GM21529 (cell line): ENCODE measurements around the gene SLC7A9.
"Not testable (repeated sequence)": the region's sequence is repeated elsewhere in the genome, so short reads cannot be mapped to it uniquely, and the experiment has no call there.

Experiments
- ATAC-seq: cut with Tn5 transposase; IDR thresholded peaks from one replicate; pipeline ENCODE4 v1.9.1; 2021; ENCODE audit not compliant: unreplicated experiment

SLC7A9 gene

DNA sequence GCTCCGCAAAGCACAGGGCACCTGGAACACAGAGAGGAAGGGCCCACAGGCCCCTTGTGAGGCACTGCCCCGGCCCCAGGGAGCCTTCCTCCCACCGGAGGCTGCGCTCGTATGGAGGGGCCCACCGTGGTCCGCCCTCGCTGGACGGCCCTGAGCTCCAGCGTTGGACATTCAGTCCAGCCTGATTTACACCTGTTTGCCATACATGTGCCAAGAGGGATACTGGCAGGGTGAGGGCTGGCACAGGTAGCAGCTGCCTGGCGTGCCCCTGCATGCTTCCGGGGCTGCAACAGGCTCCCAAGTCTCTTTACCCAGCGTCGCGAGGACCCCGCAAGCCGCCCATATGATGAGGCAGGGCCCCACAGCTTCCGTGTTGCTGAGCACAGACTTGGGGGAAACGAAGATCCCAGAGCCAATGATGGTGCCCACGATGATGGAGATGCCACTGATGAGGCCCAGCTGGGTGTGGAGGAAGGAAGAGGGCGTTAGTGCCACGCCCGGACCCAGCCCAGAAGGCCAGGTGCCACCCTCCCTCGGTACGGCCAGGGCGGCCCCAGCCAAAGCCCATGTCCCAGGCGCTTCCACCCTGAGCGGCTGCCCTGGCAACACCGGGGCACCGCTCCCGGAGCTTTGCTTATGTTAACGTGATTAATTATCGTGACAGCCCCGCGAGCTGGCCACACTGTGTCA is 5.1 kb downstream of the SLC7A9 start:
- ATAC-seq, result no peak

DNA sequence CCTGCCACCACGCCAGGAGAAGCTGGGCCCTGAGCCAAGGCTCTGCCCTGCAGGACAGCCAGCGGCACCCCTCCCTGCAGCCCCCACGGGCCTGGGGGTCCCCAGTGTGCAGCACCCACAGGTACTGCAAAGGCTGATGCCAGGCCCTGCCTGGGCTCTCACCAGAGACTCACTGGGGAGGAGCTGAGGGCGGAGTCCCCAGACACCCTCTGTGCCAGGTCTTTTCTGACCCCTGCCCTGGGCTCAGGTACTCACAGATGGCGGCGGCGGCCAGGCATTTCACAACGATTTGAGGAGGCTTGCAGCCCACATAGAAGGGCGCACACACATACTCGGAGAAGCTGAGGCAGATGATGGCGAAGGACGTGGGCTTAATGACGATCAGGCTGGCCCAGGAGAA is 5.7 kb downstream of the SLC7A9 start:
- ATAC-seq, result no peak

DNA sequence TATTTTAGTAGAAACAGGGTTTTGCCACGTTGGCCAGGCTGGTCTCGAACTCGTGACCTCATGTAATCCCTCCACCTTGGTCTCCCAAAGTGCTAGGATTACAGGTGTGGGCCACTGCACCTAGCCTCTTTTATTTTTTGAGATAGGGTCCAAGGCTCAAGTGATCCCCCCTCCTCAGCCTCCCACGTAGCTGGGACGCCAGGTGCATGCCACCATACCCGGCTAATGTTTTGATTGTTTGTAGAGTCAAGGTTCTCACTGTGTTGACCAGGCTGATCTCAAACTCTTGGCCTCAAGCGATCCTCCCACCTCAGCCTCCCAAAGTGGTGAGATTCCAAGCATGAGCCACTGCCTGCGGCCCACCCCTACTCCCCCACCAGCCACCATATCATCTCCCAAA is 6.3 kb downstream of the SLC7A9 start:
- ATAC-seq, result no peak

DNA sequence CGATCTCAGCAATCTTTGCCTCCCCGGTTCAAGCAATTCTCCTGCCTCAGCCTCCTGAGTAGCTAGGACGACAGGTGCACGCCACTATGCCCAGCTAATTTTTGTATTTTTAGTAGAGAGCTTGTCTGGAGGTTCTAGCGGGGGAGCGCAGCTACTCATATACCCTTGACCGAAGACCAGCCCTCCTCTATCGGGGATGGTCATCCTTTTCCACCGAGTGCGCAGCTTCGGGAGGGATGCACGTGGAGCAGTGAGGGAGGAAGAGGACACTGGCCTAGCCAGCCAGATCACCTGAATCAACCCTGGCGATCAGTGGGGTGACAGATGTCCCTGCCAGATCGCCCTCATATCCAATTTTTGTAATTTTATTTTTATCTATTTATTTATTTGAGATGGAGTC is 6.8 kb downstream of the SLC7A9 start:
- ATAC-seq, result no peak

DNA sequence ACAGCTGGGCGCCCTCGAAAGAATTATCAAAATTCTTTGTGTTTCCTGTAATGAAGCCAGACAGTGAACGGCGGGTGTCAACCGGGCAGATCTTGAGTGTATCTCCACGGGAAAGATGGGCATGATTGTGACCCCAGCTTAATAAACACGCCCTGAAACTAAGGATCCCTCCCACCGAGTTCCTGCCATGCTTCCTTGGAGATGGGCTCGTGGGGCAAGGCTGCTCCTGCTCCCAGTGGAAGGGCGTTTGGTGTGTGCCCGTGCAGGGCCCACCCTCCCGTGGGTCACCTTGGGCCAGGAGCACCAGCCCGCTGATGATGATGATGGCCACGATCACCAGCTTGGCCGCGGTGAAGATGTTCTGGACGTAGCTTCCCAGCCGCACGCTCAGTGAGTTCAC is 7.4 kb downstream of the SLC7A9 start:
- ATAC-seq, result no peak

DNA sequence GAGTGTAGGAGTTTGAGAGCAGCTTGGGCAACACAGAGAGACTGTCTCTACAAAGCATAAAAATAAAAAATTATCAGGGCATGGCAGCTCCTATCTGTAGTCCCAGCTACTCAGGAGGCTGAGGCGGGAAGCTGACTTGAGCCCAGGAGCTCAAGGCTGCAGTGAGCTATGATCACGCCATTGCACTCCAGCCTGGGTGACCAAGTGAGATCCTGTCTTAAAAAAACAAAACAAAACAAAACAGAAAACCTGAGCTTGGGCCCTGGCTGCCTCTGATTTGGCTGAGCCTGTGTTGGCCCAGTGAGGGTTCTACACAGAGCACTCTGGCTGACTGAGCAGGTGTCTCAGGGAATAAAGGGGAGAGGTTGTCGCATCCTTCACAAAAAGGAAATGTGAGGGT is 8.0 kb downstream of the SLC7A9 start:
- no peak for ATAC-seq

DNA sequence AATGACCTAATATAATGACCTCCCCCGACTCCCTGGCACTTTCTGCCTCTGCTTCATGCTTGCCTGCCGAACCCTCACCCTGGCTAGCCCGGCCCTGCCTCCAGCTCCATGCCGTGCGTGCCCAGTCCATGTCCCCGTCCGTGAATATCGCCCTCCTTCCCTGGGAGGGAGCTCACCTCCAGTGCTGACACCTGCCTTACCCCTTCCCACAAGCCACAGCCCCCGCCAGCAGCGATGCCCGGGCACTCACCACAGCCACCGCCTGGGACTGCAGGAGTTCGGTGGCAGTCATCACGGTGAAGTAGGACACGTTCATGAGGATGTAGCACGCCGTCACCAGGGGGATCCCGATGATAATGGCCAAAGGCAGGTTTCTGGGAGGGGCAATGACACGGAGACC is 10.0 kb downstream of the SLC7A9 start:
- ATAC-seq, result no peak

DNA sequence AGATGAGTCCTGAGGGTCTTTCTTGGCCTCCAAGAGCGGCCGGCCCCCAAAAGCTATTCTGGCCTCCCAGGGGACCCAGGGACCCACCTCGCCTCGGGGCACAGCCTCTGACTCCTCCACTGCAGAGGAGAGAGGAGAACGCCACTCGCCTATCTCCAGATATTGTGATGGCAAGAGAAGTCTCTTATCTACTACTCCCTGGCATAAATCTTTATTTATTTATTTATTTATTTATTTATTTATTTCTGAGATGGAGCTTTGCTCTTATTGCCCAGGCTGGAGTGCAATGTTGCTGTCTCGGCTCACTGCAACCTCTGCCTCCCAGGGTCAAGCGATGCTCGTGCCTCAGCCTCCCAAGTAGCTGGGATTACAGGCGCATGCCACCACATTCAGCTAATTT is 11.0 kb downstream of the SLC7A9 start:
- no peak for ATAC-seq

DNA sequence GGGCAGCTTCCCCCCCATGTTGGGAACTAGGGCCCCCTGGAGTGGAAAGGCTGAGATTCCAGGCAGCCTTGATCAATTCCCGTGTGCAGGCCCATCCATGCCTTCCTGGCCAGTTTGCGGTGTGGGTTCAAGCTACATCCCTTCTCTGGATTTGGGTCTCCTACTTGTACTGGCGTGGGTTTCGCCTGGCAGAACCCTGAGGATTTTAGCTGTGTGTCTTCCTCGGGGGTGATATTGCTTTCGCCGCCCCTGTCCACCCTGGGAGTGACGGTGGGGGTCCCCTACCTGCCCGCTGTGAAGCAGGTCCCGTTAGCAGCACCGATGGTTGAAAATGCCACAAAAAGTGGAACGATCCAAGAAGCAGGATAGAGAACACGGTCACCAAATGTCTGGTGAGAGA is 11.4 kb downstream of the SLC7A9 start:
- ATAC-seq, result no peak

DNA sequence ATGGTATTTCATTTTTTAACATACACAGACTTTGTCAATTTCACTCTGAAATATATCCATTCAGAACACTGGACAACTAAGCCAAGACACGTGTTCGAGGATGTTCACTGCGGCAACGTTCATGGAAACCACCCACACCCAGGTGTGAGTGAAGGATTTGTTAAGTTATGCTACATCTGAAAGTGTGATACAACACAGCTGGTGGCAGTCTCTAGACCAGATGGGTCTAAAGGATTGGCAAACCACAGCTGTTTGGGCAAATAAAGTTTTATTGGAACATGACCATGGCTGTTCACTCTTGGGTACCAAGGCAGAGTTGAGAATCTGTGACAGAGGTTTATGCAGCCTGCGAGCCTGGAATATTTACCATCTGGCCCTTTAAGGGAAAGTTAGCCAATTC is 12.0 kb downstream of the SLC7A9 start:
- no peak for ATAC-seq

DNA sequence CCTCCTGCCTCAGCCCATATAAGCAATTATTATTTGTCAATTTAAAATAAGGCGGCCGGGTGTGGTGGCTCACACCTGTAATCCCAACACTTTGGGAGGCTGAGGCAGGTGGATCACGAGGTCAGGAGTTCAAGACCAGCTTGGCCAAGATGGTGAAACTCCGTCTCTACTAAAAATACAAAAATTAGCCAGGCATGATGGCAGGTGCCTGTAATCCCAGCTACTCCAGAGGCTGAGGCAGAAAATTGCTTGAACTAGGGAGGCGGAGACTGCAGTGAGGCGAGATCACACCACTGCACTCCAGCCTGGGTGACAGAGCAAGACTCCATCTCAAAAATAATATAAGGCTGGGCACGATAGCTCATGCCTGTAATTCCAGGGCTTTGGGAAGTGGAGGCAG is 12.7 kb downstream of the SLC7A9 start:
- ATAC-seq, result not testable (repeated sequence)

DNA sequence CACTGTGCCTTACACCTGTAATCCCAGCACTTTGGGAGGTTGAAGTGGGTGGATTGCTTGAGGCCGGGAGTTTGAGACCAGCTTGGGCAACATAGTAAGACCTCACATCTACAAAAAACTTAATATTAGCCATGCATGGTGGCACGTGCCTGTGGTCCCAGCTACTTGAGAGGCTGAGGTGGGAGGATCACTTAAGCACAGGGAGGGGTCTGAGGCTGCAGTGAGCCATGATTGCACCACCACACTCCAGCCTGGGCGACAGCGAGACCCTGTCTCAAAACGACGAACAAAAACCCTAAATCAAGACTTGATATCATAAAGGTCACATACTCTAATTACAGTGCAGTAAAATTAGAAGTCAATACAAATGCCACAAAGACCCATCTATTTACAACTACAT is 17.4 kb downstream of the SLC7A9 start:
- ATAC-seq, result no peak

DNA sequence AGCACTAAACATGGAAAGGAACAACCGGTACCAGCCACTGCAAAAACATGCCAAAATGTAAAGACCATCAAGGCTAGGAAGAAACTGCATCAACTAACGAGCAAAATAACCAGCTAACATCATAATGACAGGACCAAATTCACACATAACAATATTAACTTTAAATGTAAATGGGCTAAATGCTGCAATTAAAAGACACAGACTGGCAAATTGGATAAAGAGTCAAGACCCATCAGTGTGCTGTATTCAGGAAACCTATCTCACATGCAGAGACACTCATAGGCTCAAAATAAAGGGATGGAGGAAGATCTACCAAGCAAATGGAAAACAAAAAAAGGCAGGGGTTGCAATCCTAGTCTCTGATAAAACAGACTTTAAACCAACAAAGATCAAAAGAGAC is 21.5 kb downstream of the SLC7A9 start:
- not testable (repeated sequence) for ATAC-seq

DNA sequence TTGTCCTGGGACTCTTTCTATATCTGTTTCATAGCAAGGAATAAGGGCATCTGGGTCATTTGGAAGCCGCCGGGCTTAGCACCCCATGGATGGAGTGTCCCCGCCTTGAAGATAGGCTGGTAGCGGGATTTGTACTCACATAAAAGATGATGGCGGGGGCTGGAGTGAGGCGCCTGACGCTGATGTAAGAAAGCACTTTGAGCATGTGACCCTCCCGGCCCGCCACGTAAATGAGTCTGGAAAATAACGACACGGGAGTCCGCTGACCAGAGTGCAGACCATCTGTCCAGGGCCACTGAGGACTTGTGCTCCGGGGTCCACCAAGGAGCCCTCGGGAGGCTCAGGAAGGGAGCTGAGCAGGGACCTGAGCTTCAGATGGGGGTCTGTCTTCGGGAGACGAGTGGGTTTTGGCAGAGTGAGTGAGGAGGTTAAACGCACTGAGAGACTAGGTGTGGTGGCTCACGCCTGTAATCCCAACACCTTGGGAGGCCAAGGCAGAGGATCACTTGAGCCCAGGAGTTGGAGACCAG is 25.8 kb downstream of the SLC7A9 start:
- no peak for ATAC-seq

DNA sequence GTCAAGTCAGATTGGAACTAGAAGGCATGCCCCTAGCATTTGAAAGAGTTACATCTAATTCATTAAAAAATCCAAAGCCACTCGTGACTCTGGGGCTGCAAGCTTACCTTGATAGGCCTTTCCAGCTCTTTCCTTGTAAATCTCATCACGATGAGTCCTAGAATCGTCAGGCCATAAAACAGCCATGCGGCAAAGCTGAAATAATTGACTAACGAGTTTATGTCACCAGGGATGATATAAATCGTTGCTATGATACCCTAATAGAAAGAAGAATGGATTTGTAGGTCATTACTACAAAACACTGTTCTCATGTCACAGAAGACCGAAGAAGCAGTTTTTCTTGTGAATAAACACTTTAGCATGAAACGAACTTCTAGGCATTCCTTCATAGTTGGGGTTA is 27.5 kb downstream of the SLC7A9 start:
- ATAC-seq, result no peak

DNA sequence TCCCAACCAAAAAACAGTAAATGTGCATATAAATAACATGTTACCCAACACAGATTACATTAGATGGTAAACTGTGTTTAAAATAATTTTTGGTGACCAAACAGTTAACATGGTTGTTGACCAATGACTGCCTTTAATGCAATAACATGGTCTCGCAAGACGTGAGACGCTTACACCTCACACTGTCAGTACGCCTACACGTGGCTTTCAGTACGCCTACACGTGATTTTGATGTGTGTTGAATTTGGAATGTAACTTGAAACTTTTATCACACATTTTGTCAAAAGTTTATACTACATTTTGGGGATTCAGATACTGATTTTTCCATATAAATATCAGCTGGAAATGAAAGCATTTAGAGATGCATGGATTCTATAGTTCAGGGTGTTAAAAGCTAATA is 32.0 kb downstream of the SLC7A9 start:
- no peak for ATAC-seq

DNA sequence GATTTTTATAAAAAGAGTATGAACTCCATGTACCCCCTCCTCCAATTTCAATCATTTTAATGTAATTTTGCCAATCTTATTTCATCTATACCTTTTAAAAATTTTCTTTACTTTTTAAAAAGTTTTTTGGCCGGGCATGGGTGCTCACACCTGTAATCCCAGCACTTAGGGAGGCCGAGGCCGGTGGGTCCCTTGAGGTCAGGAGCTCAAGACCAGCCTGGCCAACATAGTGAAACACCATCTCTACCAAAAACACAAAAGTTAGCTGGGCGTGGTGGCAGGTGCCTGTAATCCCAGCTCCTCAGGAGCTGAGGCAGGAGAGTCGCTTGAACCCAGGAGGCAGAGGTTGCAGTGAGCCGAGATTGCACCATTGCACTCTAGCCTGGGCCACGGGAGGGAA is 36.2 kb downstream of the SLC7A9 start:
- not testable (repeated sequence) for ATAC-seq

DNA sequence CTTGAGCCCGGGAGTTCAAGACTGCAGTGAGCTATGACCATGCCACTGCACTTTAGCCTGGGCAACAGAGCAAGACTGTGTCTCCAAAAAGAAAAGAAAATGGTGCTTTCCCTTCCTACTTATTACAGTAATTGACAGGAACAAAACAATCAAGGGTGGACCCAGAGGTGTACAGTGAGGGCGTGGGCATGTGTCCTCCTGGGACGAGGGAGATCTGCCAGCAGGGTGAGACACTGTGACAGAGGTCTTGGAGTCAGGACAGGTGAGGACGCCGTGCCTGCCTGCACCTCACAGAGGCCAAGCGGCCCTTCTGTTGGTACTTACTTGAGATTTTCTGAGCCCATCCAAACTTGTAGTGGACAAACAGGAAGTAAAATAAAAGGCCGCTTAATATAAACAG is 36.7 kb downstream of the SLC7A9 start:
- ATAC-seq, result not testable (repeated sequence)

DNA sequence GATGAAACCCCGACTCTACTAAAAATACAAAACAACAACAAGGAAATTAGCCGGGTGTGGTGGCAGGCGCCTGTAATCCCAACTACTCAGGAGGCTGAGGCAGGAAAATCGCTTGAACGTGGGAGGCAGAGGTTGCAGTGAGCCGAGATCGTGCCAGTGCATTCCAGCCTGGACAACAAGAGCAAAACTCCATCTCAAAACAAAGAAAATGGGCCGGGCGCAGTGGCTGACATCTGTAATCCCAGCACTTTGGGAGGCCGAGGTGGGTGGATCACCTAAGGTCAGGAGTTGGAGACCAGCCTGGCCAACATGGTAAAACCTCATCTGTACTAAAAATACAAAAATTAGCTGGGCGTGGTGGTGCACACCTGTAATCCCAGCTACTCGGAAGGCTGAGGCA is 37.5 kb downstream of the SLC7A9 start:
- ATAC-seq, result not testable (repeated sequence)

DNA sequence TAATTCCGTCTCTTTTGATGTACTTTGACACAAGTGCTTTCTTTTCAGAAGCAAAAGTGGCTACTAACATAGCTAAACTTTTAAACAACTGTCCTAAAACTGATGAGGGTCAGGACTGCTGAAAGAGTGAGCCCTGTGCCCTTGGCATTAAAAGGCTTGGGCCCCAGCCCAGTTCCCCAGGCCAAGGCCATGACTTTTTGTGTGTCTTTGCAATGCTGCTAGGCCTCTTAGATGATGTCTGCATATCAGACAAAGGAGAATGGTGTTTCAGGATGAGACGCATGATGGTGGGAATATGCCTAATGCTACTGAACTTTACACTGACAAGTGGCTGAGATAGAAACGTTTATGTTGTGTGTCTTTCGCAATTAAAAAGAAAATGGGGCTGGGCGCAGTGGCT is 38.0 kb downstream of the SLC7A9 start:
- no peak for ATAC-seq

DNA sequence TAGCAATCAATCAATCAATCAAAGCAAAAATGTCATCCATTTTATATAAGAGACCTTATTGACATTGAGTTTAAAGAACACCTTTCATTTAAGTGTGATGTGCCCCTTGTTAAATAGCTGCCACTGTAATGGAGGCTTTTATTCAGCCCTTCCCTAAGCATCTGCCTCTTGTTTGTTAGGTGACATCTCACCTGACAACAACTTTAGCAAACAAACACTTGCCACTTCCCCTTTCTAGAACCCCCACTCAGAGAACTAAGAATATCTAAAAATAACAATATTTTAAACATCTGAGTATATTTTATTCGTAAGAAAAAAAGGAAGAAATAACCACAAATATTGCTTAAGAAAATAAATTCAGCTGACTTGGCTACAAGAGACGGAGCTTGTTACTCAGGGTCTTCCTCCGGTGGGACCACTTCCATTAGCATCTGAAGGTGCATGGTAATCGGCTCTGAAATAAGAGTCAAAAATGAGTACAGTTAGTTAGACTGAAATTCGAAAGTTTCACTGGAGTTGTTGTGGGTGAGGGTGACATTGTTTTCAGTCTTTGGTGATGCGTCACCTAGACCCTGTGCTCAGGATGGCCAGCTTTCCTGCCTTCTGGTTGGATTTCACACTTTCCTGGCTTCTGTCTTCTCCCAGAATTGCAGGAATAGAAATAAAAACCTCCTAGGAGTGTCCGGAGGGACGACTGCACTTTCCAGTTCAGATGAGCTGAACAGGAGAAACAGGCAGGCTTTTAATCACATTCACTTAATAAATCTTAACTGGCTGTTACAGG is 39.1 kb downstream of the SLC7A9 start:
- ATAC-seq, result no peak

DNA sequence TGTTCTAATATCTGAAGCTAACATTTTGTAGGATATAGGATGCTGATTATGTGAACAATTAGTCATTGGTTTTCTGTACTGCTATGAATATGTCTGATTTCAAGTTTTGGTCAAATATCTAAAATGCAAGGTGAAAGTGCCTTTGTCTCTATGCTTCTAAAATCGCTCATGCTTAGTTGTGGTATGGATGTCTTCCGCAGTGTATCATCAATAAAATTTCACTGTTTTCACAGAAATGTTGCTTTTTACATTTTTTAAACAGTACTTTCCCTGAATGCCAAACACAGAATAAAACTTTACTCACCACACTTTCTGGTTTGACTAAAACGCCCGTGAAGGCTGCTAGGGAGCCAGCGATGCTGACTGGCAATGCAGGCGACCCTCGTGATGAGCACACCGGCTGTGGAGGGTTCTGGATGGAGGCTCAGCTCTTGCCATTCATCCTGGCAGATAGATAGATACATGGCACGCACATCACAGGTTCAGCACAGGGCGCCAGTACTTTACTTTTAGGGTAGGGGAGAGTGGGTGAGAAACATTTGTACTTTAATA is 40.1 kb downstream of the SLC7A9 start:
- ATAC-seq, result no peak
